Measurements from ENCODE around the gene TP53BP2.
"Not testable (repeated sequence)": the region's sequence is repeated elsewhere in the genome, so short reads cannot be mapped to it uniquely, and the experiment has no call there.

Gene TP53BP2

DNA sequence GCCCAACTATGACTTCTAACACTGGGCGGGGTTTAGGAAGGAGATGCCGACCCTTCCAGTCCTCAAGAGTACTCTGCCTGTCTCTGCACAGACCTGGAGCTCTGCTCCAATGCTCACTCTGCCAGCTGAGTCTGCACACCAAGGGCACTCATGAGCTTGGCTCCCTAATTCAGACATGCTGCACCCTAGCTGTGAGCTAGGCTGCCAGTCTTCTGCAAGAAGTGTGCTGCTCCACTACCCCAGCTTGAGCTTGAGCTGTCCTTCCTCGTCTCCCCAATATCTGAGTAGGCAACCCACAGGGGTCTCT lies 13.2 kb downstream of the TP53BP2 start:
- DNase-seq (ENCODE audit: low spot score) = no peak
- FAIRE-seq = no peak

DNA sequence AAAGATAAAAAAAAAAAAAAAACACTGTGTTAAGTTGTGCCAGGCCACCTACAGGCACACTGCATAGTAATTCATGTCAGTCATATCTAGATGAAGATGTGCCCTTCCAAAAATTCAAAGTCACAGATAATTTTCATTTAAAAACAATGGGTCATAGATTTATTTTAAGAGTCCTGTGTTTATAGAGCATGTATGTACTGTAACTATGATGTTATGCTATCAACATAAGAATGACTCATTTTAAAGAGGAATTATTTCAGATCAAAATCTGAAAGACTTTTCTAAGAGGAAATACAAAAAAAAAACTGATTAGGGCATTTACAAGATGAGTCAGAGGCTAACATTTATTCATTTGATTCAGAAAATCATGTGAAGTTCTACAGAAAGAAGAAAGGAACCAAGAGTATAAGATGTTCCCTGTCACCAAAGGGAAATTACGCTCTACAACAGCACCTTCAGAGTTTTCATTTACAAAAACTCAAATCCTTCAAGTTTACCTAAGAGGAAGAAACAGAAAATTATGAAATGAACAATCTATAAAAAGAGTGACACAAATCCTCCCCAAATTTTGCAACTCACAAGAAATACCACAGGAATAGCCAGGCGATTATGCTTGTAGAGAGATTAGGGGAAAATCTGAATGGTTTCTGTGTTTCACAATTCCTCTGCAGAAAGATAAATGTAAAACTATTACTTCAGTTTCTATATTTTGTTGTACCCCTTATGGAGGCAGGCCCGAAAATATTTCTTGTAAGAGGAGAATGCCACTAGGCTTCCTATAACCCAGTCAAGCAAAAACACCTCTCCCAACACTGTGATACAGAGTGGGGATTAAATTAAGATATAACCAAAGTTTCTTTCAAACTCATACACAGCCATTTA lies 13.8 kb downstream of the TP53BP2 start:
- FAIRE-seq (no peak), DNase-seq (ENCODE audit: low spot score) (peak; percentile 19)

DNA sequence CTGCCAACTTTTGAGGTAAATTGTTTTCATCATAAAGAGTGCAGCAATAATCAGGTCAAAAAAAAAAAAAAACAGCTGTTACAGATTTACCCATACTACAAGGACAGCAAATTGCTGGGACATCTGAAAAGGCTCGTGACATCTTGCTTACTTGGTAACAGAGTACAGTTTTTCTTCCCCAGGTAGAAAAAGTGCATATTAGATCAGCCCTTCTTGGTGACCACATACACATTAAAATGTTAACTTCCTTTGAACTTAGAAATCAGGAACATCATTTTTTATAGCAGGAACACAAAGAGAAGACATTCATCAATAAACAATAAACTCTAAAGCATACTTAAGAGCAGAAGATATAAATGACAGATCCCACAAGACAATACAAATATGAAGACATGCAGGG lies 16.1 kb downstream of the TP53BP2 start:
- DNase-seq (ENCODE audit: low spot score) (no peak), FAIRE-seq (no peak)

DNA sequence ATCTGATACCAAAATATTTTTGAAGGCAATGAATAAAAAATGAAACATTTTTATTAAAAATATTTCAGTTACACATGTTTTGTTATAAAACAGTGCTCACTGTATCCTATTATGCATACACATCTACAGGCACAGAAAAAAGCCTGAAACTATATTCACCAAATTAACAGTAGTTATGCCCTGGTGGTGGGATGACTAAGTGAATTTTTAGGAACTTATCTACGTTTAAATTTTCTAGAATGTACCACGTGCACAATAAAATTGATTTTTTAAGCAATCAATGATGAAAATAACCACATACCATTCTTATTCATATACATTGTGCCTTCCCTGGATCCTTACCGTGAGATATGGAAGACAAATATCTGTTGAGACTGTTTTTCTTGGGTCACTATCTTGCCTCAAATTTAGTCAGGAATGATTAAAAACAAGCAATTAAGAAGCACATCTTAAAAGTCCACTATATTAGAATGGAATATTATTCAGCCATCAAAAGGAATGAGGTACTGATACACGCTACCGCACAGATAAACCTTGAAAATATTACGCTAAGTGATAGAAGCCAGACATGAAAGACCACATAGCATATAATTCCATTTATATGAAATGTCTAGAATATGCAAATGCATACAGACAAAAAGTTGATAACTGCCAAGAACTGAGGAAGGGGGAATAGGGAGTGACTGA lies 17.4 kb downstream of the TP53BP2 start:
- FAIRE-seq (no peak), DNase-seq (ENCODE audit: low spot score) (no peak)

DNA sequence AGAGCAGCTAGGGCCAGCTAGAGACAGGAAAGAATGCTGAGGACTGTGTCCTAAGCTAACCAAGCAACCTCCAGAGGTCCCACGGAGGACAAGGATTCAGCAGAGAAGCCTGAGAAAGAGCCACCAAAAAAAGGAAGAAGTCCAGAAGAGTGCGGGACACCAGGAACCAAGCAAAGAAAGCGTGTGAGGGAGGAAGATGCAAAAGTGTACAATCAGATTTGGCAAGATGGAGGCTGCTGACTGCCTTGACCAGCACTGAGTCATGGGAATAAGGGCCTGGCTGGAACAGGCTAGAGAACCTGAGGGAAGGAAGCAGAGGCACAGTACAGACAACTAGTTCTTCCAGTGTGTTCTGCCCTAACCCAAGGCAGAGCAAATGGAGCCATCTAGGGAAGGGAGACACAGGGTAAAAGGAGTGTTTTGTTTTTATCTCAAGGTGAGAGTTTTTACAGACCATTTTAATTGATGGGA lies 18.5 kb downstream of the TP53BP2 start:
- FAIRE-seq (no peak), DNase-seq (ENCODE audit: low spot score) (no peak)

DNA sequence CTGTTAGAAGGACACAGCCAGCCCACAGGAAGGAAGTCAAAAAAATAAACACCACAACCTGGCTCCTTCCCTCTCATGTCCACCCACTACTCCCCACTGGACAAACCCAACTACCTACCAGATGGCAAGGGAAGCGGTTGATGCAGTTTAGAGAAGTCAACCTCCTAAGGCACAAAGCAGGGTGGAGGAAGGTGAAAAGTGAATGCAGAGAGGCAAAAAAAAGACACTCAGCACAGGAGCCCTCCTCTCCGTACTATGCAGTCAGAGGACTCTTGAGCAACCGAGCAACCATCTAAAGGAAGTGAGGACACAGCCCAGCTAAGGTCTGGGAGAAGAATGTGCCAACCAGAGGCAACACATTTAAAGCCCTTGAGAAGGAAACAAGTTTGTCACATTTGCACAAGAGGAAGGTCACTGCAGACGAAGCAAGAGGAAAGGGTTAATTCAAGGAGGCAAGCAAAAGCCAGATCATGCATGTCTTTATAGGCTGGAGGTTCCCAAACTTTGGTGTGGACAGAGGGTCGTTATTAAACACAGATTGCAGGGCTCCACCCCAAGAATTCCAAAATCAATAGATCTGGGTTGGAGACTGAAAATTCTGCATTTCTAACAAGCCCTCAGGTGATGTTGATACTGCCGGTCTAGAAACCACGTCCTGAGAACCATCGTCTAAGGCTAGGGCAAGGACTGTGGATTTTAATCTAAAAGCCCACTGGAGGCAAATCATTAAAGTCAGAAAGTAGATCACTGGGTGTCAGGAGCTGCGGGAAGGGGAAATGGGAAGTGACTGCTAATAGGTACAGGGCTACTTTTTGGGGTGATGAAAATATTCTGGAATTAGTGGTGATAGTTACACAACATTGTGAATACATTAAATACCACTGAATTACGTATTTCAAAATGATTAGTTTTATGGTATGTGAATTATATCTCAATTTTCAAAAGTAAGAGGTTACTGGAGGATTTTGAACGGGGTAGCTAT lies 19.7 kb downstream of the TP53BP2 start:
- no peak for DNase-seq (ENCODE audit: low spot score)
- FAIRE-seq = no peak

DNA sequence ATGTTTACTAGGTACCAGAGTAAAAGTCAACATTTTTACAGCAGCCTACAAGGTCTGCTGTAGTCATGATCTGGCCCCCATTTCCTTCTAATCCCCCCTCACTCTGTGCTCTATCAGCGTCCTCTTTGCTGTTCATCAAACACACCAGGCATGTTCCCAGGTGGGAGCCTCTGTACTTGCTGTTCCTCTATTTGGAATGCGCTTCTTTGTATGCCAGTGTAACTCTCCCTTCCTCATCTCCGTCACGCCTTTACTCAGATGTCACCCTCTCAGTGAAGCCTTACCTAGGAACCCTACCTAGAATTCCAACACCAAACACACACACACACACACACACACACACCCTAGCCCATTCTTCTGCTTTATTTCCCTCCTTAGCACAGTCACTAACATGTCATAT lies 21.0 kb downstream of the TP53BP2 start:
- DNase-seq (ENCODE audit: low spot score) (no peak), FAIRE-seq (no peak)

DNA sequence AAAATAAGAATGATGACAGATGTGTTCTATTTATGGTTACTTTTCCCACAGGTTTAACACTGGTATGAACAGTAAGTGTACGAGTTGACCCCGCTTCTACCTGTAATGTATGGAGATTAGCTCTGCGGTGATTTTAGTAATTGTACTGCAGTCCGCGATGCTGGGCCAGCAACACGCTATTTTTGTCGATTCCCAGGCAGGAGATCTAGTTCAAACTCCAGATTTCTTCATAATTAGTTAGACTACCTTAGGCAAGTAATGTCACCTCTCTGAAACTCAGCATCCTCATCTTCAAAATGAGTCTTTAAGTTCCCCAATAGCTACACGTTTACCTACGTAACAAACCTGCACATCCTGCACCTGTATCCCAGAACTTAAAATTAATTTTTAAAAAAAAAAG lies 21.5 kb downstream of the TP53BP2 start:
- DNase-seq (ENCODE audit: low spot score) (no peak), FAIRE-seq (no peak)

DNA sequence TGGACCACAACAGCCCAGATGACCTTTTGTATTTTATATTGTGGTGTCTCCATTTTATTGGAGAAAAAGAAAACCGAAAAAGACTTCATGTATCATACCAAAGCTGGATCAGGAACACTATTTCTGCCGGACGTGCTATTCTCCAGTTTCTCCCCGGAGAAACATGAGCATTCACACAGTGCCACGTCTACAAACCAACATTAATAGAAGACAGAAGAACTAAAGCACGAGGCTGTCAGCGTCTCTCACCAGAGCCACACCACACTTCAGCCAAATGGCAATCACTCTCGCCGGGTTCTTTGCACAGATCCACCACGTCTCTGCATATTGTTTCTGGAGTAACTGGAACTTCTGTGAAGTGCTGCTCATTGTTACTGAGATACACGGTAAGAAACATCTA lies 24.8 kb downstream of the TP53BP2 start:
- no peak for FAIRE-seq

DNA sequence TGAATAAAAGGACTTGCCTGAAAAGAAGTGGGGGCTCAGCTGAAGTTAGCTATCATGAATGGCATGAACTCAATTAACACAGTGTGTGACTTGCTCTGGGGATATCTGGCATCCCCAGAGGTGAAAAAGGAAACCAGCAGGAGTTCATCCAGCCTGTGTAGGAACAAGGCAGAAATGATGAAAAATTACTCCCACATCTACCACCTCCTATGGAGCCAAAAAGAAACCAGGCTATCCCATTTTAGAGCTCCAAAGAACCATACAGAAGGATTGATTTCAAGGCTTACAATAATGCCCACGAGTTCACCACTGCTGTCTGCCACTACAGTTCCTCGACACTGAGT lies 25.3 kb downstream of the TP53BP2 start:
- DNase-seq (ENCODE audit: low spot score) (no peak), FAIRE-seq (no peak)

More for the DNA sequence above, 24.8 kb downstream of the TP53BP2 start:
- DNase-seq (ENCODE audit: low spot score) = no peak

DNA sequence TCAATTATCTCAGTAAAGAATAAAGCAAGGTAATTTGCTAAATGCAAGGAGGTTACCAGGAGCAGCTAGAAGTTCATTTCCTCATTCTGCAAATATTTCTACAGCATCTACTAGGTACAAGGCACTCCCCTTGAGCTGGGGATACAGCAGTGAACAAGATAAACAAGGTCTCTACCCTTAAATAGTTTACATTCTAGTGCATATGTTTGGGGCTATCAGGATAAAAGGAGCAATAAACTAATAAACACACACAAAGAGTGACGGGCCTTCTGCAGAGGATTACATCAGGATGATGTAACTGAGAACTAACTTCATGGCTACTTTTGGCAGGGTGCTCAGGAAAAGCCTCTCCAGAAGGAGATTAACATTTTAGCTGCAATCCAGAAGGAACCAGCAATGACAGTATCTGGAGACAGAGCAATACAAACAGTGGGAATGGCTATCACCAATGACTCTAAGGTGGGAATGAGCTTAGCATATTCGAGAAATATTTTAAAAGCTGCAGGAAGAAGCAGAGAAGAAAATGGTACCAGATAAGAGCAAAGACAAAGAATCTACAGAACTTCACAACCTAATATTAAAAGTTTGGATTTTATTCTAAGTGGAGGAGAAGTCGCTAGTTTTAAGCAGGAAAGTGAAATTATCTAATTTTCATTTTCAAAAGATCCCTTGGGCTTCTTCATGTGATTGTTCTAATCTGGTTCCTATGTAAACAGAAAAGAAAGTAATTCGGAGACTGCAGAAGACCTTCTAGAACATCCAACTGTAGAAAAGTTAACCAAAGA lies 25.8 kb downstream of the TP53BP2 start:
- FAIRE-seq = no peak
- DNase-seq (ENCODE audit: low spot score) = no peak

DNA sequence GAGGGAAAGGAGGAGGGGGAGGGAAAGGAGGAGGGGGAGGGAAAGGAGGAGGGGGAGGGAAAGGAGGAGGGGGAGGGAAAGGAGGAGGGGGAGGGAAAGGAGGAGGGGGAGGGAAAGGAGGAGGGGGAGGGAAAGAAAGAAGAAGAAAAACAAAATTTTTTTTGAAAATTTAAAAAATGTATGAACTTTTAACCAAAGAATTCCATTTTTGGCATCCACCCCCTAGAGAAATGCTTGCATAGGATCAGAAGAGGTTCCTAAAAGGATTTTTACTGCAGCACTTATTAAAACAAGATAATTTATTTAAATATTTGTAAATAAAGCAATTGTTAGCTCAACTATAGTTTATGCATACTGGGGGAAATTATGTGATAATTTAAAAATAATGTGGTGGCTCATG lies 28.5 kb downstream of the TP53BP2 start:
- DNase-seq (ENCODE audit: low spot score); FAIRE-seq: not testable (repeated sequence)

DNA sequence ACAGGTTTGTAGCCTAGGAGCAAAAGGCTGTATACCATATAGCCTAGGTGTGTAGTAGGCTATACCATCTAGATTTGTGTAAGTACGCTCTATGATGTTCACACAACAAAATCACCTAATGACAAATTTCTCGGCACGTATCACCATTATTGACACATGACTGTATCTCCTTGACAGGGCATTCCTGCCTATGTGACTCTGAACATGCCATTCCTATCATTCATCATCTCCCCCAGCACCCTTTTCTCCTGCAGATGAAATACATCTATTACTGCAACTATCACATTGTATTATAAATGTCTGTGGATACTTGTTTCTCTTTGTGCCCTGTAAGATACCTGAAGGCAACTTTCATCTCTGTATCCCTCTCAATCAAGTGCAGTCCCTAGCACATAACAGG lies 29.9 kb downstream of the TP53BP2 start:
- no peak for FAIRE-seq
- peak; percentile 15 for DNase-seq (ENCODE audit: low spot score)

DNA sequence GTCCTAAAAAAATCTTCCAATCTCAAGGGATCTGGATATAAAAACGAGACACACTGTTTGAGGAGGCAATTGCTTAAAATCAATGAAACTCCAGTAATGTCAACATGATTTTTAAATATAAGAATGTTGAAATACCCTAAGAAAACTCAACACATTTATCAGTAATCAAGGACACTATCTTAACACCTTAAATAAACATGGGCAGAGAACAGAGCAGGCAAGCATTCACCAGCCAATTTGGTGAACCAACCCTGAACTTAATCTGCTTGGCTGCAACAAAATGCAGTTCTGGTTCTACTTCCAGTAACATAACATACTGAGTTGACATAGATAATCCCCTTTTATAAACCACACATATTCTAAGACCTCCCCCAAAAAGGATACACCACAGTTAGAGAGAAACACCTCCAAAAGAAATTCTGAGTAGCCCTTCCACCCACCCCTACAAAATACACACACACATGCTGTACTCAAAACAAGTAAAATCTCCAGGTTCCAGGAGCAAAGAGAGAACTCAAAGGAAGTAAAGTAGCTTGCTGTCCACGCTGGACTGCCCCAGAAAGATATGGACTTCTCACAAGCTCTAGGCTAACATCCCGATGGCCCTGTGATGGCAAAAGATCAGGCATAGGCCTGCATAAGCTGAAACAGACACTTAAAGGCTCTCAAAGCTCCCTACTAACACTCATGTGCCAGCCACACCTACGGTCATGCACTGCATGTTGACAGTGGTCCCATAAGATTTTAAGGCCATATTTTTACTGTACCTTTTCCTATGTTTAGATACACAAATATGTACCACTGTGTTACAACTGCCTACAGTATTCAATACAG lies 30.5 kb downstream of the TP53BP2 start:
- no peak for FAIRE-seq
- DNase-seq (ENCODE audit: low spot score) = no peak

DNA sequence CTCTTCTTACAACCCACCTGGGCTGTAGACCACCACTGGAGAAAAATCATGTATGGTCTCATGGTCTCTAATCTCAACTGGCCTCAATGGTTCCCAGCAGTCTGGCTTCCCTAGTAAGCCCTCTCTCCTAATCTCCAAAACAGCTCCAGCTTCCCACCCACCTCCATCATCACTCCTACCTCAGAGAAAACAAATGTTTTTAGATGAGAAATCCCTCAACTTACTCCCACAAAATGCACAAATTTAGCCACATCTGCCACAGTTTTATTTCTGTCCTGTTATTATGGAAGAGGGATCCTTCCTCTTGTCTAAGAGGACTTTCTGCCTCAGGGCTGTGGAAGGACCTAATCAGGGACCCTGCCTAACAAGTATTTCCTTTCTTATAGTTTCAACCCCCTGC lies 32.1 kb downstream of the TP53BP2 start:
- no peak for DNase-seq (ENCODE audit: low spot score)
- FAIRE-seq = no peak

DNA sequence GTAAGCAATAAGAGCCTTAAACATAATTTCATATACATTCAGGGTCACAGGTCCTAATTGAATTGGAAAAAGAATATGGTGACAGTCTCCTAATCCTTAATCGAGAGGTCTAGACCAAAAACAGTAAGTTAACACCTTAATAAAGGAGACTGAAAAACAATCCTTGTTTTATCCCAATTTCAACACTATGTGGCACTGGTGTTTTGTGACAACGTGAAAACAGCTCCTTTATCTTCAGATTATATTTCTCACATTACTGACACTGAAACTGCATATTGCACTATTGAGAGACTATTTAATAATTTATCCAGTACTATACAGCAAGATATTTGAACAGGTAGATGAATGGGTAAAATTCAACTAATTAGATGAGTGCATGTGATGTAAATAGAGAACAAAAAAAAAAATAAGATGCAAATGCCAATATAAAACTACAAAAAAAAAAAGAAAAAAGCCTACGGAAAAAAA lies 34.1 kb downstream of the TP53BP2 start:
- DNase-seq (ENCODE audit: low spot score) (no peak), FAIRE-seq (no peak)

DNA sequence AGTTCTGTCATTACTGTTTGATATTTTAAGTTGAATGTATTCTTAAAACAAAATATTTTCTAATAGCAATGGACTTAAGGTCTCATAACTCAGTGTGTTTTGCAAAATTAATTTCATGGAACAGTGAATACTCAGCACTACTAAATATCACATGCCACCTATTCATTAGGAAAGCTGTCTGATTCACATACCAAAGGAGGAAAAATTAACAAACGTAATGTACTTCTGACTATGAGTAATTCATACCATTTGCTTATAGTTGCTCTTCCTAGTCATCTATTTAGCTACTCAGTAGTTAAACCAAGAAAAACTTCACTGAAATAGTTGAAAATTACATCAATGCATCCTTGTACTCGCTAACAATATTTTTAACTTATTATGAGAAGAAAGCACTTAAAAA lies 35.2 kb downstream of the TP53BP2 start:
- DNase-seq (ENCODE audit: low spot score) (no peak), FAIRE-seq (no peak)

DNA sequence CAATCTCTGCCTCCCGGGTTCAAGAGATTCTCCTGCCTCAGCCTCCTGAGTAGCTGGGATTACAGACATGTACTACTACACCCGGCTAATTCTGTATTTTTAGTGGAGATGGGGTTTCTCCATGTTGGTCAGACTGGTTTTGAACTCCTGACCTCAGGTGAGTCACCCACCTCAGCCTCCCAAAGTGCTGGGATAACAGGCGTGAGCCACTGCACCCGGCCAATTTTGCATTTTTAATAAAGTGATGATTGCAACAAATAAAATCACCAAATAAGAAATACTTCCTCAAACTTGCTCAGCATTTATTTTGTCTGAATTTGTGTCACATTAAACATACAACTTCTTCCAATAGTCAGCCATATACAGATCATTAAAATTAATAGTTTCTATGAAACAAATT lies 35.8 kb downstream of the TP53BP2 start:
- FAIRE-seq; DNase-seq (ENCODE audit: low spot score): not testable (repeated sequence)

DNA sequence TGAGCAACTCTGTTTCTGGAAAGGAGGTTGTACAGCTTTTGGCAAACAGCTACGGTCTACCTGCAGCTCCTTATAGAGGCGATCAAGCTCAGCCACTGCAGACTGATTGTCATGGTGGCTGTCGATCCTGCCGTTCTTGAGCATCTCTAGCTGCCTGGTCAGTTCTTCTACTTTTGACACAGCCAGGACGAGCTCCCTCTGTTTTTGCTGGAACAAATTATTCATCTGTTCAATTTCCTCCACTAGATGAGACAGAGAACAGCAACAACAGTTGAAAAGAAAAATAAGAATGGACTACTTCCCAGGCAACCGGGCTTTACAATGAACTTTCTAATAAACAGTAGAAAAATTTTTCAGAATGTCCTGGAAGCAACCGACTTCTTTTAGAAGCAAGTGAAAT lies 42.5 kb downstream of the TP53BP2 start:
- FAIRE-seq = no peak
- no peak for DNase-seq (ENCODE audit: low spot score)

DNA sequence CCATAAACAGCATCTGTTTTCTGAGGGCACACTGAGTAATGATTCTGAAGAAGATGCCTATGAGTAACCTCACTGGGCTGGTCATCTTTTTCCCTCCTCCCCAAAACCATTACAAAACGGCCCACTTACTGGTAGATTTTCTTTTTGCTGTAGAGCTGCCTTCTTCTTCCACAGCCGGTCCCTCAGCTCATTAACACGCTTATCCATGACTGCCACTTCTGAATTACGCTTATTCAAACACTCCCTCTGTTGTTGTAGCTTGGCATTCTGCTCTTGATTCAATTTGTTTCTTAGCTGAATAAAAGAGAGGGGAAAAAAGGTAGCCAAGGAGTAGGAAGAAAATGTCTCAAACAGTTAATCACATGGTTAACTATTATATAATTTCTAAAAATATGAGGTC lies 43.1 kb downstream of the TP53BP2 start:
- FAIRE-seq = no peak
- DNase-seq (ENCODE audit: low spot score) = no peak
